Endothelial cell of umbilical vein (primary cell): Measurements from ENCODE around the gene JCAD. TPM values are rescaled to one million over a fixed set of nuclear protein-coding genes. Genes with fewer than 3 reads are reported as not detected.

Source experiments
- BruUV-seq: library from RNA; stranded (reverse); fragments of 400-500 nt; replicated peaks from 2 replicates; lab custom pipeline; 2021; lab: Mats Ljungman, UMichigan
- CTCF ChIA-PET: fragments of 300-600, 350-600 bp; sonication (Branson Sonifier 250); formaldehyde crosslinking; loops from one replicate; lab custom pipeline; 2021; ENCODE audit warnings: antibody characterized with exemption, inconsistent platforms; lab: Charles Lee
- POLR2A ChIA-PET: fragments of 300-600, 350-600 bp; sonication (Branson Sonifier 250); formaldehyde crosslinking; loops from one replicate; lab custom pipeline; 2021; ENCODE audit warnings: antibody characterized with exemption, inconsistent platforms; lab: Charles Lee
- DNase-seq: peaks from one replicate; pipeline ENCODE4 v3.0.0-alpha.2; 2011; ENCODE audit warnings: low read depth, low spot score
- FAIRE-seq: peaks from 2 replicates; lab custom pipeline; 2011; peaks lifted over from hg19 to GRCh38; lab: Jason Lieb, UNC
- H2AFZ ChIP-seq: 2 replicates; pipeline ENCODE4 v1.6.0; 2012; ENCODE audit warnings: low read depth, low read length, control low read depth, inconsistent platforms
- H3K27ac ChIP-seq: 2 replicates; pipeline ENCODE4 v1.5.1; 2011; ENCODE audit warnings: low read depth, mild to moderate bottlenecking, control low read depth, low read length, moderate library complexity; ENCODE audit not compliant: insufficient read depth
- H3K27me3 ChIP-seq, 2 experiments: 2 replicates each; pipeline versions ENCODE4 v1.6.0 to v1.6.1; 2011; ENCODE audit warnings: low read length in 2 of 2, mixed read lengths in 1 of 2; ENCODE audit not compliant: control insufficient read depth in 2 of 2, insufficient read depth in 2 of 2
- H3K36me3 ChIP-seq, 2 experiments: 2 replicates in 1 of 2; 3 replicates in 1 of 2; pipeline ENCODE4 v1.5.1; 2011; ENCODE audit warnings: low read length in 2 of 2, mild to moderate bottlenecking in 1 of 2, moderate library complexity in 1 of 2; ENCODE audit not compliant: control insufficient read depth in 2 of 2, insufficient read depth in 2 of 2; ENCODE audit errors: extremely low read depth in 1 of 2
- H3K4me1 ChIP-seq: 3 replicates; pipeline ENCODE4 v1.5.1; 2011; ENCODE audit warnings: mild to moderate bottlenecking, low read length; ENCODE audit not compliant: control insufficient read depth, insufficient read depth; ENCODE audit errors: extremely low read depth
- H3K4me2 ChIP-seq: 2 replicates; pipeline ENCODE4 v1.6.1; 2011; ENCODE audit warnings: low read length, control low read depth, mixed read lengths; ENCODE audit not compliant: insufficient read depth
- H3K4me3 ChIP-seq, 3 experiments: fragments of 200-600 bp in 1 of 3; sonication (generic), shearing (Covaris generic) in 1 of 3; replicated peaks in 1 of 3; 2 replicates each; pipeline ENCODE4 v1.5.1; 2011 to 2016; ENCODE audit warnings: control low read depth in 3 of 3, low read length in 3 of 3, mild to moderate bottlenecking in 2 of 3, inconsistent platforms in 1 of 3, low read depth in 1 of 3, moderate library complexity in 1 of 3; ENCODE audit not compliant: insufficient read depth in 1 of 3
- H3K79me2 ChIP-seq: 2 replicates; pipeline ENCODE4 v1.6.0; 2012; ENCODE audit warnings: low read length, inconsistent platforms; ENCODE audit not compliant: control insufficient read depth, insufficient read depth
- H3K9ac ChIP-seq: replicated peaks from 2 replicates; pipeline ENCODE3; 2011; ENCODE audit warnings: low read length, control low read depth; ENCODE audit not compliant: insufficient read depth; ENCODE audit errors: extremely low read depth
- H3K9me1 ChIP-seq: replicated peaks from 3 replicates; pipeline ENCODE4 v1.6.0; 2011; ENCODE audit warnings: mild to moderate bottlenecking, low read length; ENCODE audit not compliant: control insufficient read depth, insufficient read depth; ENCODE audit errors: extremely low read depth
- H3K9me3 ChIP-seq: replicated peaks from 2 replicates; pipeline ENCODE4 v1.5.1; 2012; ENCODE audit warnings: low read length, inconsistent platforms; ENCODE audit not compliant: control insufficient read depth, insufficient read depth
- H4K20me1 ChIP-seq: replicated peaks from 2 replicates; pipeline ENCODE3; 2011; ENCODE audit warnings: mild to moderate bottlenecking, low read length; ENCODE audit not compliant: control insufficient read depth, insufficient read depth; ENCODE audit errors: extremely low read depth
- GATA2 ChIP-seq: IDR thresholded peaks from 2 replicates; pipeline ENCODE4 v1.7.0; 2011; ENCODE audit warnings: low read depth, mild to moderate bottlenecking, moderate library complexity, mixed read lengths, low read length; ENCODE audit not compliant: insufficient read length, insufficient read depth
- MAX ChIP-seq: IDR thresholded peaks from 2 replicates; pipeline ENCODE4 v1.6.1; 2011; ENCODE audit not compliant: insufficient read depth, insufficient read length
- dilution Hi-C: fragments of 300-500 bp; cut with MboI; formaldehyde crosslinking; loops from one replicate; pipeline ENCODE4 v1.15.0; 2019; ENCODE audit warnings: low sequenced_read_pairs; ENCODE audit not compliant: extremely low pct_ligation_motif_present
- intact Hi-C: fragments of 100-400 bp; cut with micrococcal nuclease; formaldehyde crosslinking; loops from one replicate; pipeline ENCODE4 v1.10.0; 2022
- polyA plus RNA-seq, 4 experiments: library from polyadenylated mRNA; depleted of rRNA in 3 of 4; stranded (reverse) in 3 of 4; unstranded in 1 of 4; fragments of >200 nt; gene quantifications; 2 replicates each; pipeline versions ENCODE4 v1.2.1 to v1.2.3, GENCODE V29; 2011 to 2012; ENCODE audit warnings: missing spikeins in 1 of 4
- total RNA-seq: library from RNA; stranded (reverse); gene quantifications from 2 replicates; pipeline ENCODE4 v1.2.3, GENCODE V29; 2021

JCAD gene
- total and polyA plus RNA-seq, 2 donors (not counting 3 experiments of a cell fraction or from before 2014, with no cell fraction given) = 17.5 to 76.3 TPM

DNA sequence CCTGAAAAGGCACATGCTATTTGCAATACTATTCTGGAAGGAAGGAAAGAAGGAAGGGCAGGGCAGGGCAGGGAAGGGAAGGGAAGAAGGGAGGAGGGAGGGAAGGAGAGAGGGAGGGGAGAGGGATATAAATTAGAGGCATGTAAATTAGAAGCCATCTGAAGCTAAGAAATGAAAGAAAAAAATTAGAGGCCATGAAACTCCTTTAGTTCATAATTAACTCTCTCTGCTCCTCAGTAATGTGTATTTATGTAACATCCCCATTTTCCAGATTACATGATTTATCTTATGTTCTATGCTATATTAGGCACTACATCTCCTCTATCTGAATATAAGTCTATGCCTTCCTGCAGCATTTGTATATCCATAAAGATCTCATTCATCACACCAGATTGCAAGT lies 12.7 kb upstream of the JCAD start:
- TF ChIP-seq MAX = no peak
- Histone ChIP-seq H3K4me2 (no peak overlapping the region), H3K27ac (no peak overlapping the region), H3K36me3 (no peaks in the 10 kb centered on the region), H3K79me2 (no peaks in the 10 kb centered on the region), H2AFZ (no peak overlapping the region), H3K4me3 (no peak overlapping the region), H4K20me1 (no peaks in the 10 kb centered on the region), H3K9ac (no peak overlapping the region), H3K27me3 (no peaks in the 10 kb centered on the region), H3K9me1 (no peaks in the 10 kb centered on the region), H3K4me1 (peaks cover 8% of the 10 kb centered on the region), H3K9me3 (no peaks in the 10 kb centered on the region)
- DNase-seq = no peak
- ChIA-PET POLR2A (no interaction called here), CTCF (no interaction called here)
- FAIRE-seq = no peak
- BruUV-seq = no TSS peak
- dilution Hi-C loops (no loop called here), intact Hi-C loops (loop anchor here (10.0 kb wide), 1 partner anchor 1947 kb away; no protein-coding TSS in a partner anchor)

GRCh38 chr10:30070001-30070685 lies 10.8 kb upstream of the JCAD start:
- no peaks in the 10 kb centered on the region for H3K79me2 ChIP-seq
- H3K9ac ChIP-seq = no peak overlapping the region
- no peaks in the 10 kb centered on the region for H3K9me1 ChIP-seq
- DNase-seq (peak; percentile 39), FAIRE-seq (peak; percentile 50)
- H3K27me3 ChIP-seq = no peaks in the 10 kb centered on the region
- no peaks in the 10 kb centered on the region for H3K36me3 ChIP-seq
- intact Hi-C loops = loop anchor here (10.0 kb wide), 1 partner anchor 1945 kb away; no protein-coding TSS in a partner anchor
- peaks cover 8% of the 10 kb centered on the region for H3K4me1 ChIP-seq
- no peaks in the 10 kb centered on the region for H3K9me3 ChIP-seq
- H3K27ac ChIP-seq = no peak overlapping the region
- dilution Hi-C loops = no loop called here
- CTCF ChIA-PET = interaction anchor here (1.5 kb wide), 1 partner anchor 171 kb away, joined by 5 read pairs; no protein-coding TSS in a partner anchor
- no peaks in the 10 kb centered on the region for H4K20me1 ChIP-seq
- TF ChIP-seq GATA2 (peak; percentile 73), MAX (no peak)
- no peak overlapping the region for H3K4me3 ChIP-seq
- H3K4me2 ChIP-seq = peak overlapping the region; percentile 18
- no TSS peak for BruUV-seq
- peak overlapping the region; percentile 56 for H2AFZ ChIP-seq
- POLR2A ChIA-PET = interaction anchor here (0.5 kb wide), 1 partner anchor 21 kb away, joined by 3 read pairs; no protein-coding TSS in a partner anchor
